ENCODE data around the gene VPS16. TPM values are rescaled to one million over a fixed set of nuclear protein-coding genes. Genes with fewer than 3 reads are reported as not detected.

The VPS16 gene
- total and polyA plus RNA-seq, 8 donors: 5.8 to 53.0 (median 23.3) TPM

- Histone ChIP-seq H3K27me3 (no peaks in the 10 kb centered on the region), H3K4me1 (peaks cover 11 to 26% (median 15%) of the 10 kb centered on the region in 4 donors), H3K4me3 (no peak overlapping the region), H3K9me3 (no peaks in the 10 kb centered on the region), H3K36me3 (peaks cover 0 to 43% (median 36%) of the 10 kb centered on the region in 4 donors), H3K27ac (no peak overlapping the region)
- TF ChIP-seq CTCF (IDR thresholded peaks at IDR 0.05): no peak
- no peak for TF ChIP-seq POLR2AphosphoS5 (IDR thresholded peaks at IDR 0.05)
- TF ChIP-seq POLR2A (IDR thresholded peaks at IDR 0.05): no peak
- TF ChIP-seq EP300 (IDR thresholded peaks at IDR 0.05): no peak
- 86 to 97% (median 90%) methylated on average over 5 of the region's 5 CpGs for WGBS, 5 donors
- intact Hi-C loops (cut with DNase I; ENCODE audit: low total_unique reads): no loop called here
- DNase-seq: no peak
These were observed 4.5 kb upstream of the VPS16 start for GRCh38 chr20:2836035-2836434.

DNA sequence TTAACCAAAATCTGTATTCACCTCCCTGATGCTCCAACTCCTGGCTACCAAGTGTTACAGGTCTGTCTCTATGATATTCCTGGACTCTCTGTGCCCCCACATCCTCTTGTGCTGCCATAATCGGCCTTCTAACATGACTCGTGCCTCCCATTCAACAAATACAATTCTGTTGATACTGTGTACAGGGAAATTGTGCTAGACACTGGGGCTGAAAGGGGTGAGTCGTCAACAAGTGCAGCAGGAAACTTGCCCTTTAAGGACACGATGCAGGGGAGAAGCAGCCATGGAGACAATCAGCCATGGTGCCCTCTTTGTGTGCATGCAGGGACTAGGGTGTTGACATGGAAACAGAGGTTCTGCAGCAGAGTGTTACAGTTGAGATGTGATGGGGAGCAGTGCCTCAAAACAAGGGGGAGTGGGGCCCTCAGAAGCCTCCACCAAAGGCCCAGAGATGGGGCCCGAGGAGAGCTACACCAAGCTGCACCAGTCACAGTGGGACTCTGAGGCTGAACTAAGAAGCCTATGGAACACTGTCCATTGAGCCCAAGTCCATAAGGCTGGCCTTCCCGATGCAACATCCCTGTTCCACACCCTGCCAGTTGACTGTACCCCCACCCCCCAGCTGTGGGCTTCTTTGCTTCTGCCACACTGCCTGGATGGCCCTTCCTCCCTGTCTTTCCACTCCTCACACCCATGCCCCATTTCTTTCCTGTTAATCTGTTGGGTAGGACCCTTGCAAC lies 3.2 kb upstream of the VPS16 start:
- intact Hi-C loops (cut with DNase I; ENCODE audit: low total_unique reads): no loop called here
- no peak for DNase-seq
- no peak overlapping the region for H3K27ac ChIP-seq
- peaks cover 21 to 30% (median 28%) of the 10 kb centered on the region in 4 donors for H3K4me1 ChIP-seq
- no peaks in the 10 kb centered on the region for H3K27me3 ChIP-seq
- peaks cover 0 to 43% (median 36%) of the 10 kb centered on the region in 4 donors for H3K36me3 ChIP-seq
- no peak overlapping the region for H3K4me3 ChIP-seq
- WGBS, 5 donors: 80 to 87% (median 84%) methylated on average over 6 of the region's 6 CpGs
- no peaks in the 10 kb centered on the region for H3K9me3 ChIP-seq
- no peak for TF ChIP-seq POLR2AphosphoS5 (IDR thresholded peaks at IDR 0.05)
- TF ChIP-seq POLR2A (IDR thresholded peaks at IDR 0.05): no peak
- no peak for TF ChIP-seq CTCF (IDR thresholded peaks at IDR 0.05)
- TF ChIP-seq EP300 (IDR thresholded peaks at IDR 0.05): no peak

GRCh38 chr20:2838170-2838797 lies 2.3 kb upstream of the VPS16 start:
- peaks cover 21 to 30% (median 28%) of the 10 kb centered on the region in 4 donors for H3K4me1 ChIP-seq
- 94 to 98% (median 96%) methylated on average over 19 of the region's 19 CpGs for WGBS, 5 donors
- no peak overlapping the region for H3K27ac ChIP-seq
- TF ChIP-seq POLR2A (IDR thresholded peaks at IDR 0.05): no peak
- TF ChIP-seq POLR2AphosphoS5 (IDR thresholded peaks at IDR 0.05): no peak
- no peak for TF ChIP-seq CTCF (IDR thresholded peaks at IDR 0.05)
- intact Hi-C loops (cut with DNase I; ENCODE audit: low total_unique reads): no loop called here
- no peak overlapping the region for H3K4me3 ChIP-seq
- no peaks in the 10 kb centered on the region for H3K27me3 ChIP-seq
- no peak for DNase-seq
- peaks cover 0 to 43% (median 36%) of the 10 kb centered on the region in 4 donors for H3K36me3 ChIP-seq
- H3K9me3 ChIP-seq: no peaks in the 10 kb centered on the region

DNA sequence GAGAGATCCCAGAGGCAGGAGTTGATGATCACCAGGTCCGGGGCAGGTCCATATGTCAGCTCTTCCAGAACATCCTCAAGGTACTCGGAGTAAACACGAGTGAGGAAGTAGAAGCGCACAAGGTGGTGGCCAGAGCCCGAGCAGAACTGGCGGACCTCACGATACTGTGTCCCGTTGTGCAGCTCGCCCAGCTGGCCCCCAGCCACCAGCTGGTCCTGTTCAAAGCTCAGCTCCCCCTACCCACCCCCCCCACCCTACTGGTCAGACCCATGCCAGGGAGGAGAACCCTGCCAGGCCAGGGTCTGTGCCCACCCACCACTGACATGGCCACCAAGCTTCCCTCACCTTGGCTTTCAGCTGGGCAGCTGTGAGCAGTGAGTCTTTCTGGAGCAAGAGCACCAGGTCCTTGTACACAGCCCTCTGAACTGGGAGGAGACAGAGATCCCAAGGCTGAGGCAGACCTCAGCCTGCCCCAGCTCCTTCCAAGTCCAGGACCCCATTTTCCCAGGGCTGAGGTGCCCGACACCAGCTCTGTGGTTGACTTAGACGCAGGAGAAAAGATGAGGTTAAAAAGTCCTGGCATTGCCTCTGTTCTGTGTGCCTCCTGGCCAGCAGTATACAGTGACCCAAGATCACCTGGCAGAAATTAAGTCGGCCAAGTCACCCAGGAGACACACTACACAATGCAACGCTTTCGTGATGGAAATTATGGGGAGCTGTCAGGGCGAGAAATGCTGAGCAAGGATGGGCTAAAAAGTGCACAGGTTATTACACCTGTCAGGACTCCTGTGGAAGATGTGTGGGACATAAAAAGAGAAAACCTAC lies 1.5 kb upstream of the VPS16 start:
- peak overlapping the region in 2 of 4 donors; percentile 79 to 97 for H3K4me3 ChIP-seq
- H3K36me3 ChIP-seq: peaks cover 0 to 43% (median 36%) of the 10 kb centered on the region in 4 donors
- no peaks in the 10 kb centered on the region for H3K27me3 ChIP-seq
- 89 to 95% (median 93%) methylated on average over 15 of the region's 15 CpGs for WGBS, 5 donors
- TF ChIP-seq EP300 (IDR thresholded peaks at IDR 0.05): no peak
- no peak for TF ChIP-seq POLR2AphosphoS5 (IDR thresholded peaks at IDR 0.05)
- TF ChIP-seq CTCF (IDR thresholded peaks at IDR 0.05): no peak
- TF ChIP-seq POLR2A (IDR thresholded peaks at IDR 0.05): no peak
- no peaks in the 10 kb centered on the region for H3K9me3 ChIP-seq
- peaks cover 21 to 30% (median 28%) of the 10 kb centered on the region in 4 donors for H3K4me1 ChIP-seq
- DNase-seq: no peak
- intact Hi-C loops (cut with DNase I; ENCODE audit: low total_unique reads): no loop called here
- H3K27ac ChIP-seq: peak overlapping the region in 1 of 5 donors; percentile 93

Data from stomach (tissue), 9 donors.